Measurements from ENCODE around the gene HEY2.

DNA sequence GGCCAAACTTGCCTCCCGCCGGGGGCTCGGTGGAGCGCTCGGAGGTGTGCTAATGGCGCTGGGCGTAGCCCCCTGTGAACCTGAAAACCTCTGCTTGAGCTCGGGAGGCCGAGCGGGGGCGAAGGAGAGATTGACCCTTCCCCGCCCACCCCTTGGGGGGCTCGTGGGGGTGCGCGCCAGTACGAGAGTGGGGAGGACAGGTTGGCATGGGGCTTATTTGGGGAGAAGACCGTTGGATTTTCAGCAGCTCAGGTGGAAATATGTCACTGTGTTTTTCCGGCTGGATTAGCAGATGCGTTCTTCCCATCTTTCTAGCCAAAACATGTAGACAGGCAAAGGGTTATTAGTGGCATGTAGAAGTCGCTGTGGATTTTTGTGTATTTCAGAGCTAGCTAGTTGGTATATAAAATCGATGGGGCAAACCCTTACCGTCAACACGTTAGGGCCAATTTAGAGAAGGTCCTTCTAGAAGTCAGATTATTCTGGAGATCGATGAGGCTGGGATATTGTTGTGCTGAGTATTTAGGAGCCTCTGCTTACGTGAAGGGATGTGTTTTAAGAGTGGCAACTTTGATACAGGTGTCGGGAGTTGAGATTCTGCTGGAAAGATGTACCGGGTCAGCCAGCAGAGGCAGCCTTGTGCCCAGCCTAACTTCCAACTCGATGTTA lies 41.9 kb downstream of the HEY2 start:
- no peak for TF ChIP-seq POLR2A (IDR thresholded peaks at IDR 0.05)
- TF ChIP-seq, protein P1, sequence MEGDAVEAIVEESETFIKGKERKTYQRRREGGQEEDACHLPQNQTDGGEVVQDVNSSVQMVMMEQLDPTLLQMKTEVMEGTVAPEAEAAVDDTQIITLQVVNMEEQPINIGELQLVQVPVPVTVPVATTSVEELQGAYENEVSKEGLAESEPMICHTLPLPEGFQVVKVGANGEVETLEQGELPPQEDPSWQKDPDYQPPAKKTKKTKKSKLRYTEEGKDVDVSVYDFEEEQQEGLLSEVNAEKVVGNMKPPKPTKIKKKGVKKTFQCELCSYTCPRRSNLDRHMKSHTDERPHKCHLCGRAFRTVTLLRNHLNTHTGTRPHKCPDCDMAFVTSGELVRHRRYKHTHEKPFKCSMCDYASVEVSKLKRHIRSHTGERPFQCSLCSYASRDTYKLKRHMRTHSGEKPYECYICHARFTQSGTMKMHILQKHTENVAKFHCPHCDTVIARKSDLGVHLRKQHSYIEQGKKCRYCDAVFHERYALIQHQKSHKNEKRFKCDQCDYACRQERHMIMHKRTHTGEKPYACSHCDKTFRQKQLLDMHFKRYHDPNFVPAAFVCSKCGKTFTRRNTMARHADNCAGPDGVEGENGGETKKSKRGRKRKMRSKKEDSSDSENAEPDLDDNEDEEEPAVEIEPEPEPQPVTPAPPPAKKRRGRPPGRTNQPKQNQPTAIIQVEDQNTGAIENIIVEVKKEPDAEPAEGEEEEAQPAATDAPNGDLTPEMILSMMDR (IDR thresholded peaks at IDR 0.05): peak in 2 of 3 donors; percentile 39 to 50

All from ovary (tissue), 3 donors.